ENCODE data around the gene KIZ.

- TF ChIP-seq ZNF114 (CRISPR knock-in tag; IDR thresholded peaks at IDR 0.05) (no peak), EZH2 (IDR thresholded peaks at IDR 0.05; ENCODE audit: low read depth, unreplicated experiment) (no peak), CTCF (conservative IDR thresholded peaks at IDR 0.05; ENCODE audit: low read depth in 2 of 2) (no peak), REST (IDR thresholded peaks at IDR 0.05; ENCODE audit: unreplicated experiment) (no peak), STAT1 (IDR thresholded peaks at IDR 0.05; ENCODE audit: unreplicated experiment) (no peak), POLR2AphosphoS5 (IDR thresholded peaks at IDR 0.05; ENCODE audit: low read depth) (no peak), CREB1 (CRISPR knock-in tag; IDR thresholded peaks at IDR 0.05; ENCODE audit: low read depth) (no peak)
Observed at GRCh38 chr20:21109144-21109543, 16.7 kb upstream of the KIZ start.

Measured in GM23338 (cell line).